HG03066 (cell line): ENCODE results near the gene VWA7.

ENCODE experiments used
- ATAC-seq: cut with Tn5 transposase; IDR thresholded peaks from one replicate; pipeline ENCODE4 v1.9.1; 2021; ENCODE audit warnings: low read depth; ENCODE audit not compliant: unreplicated experiment

VWA7 gene

GRCh38 chr6:31760790-31761189 lies 16.3 kb downstream of the VWA7 start:
- no peak for ATAC-seq

GRCh38 chr6:31758281-31758680 lies 18.8 kb downstream of the VWA7 start:
- ATAC-seq: no peak

- ATAC-seq: no peak
These were observed 24.3 kb downstream of the VWA7 start for GRCh38 chr6:31752739-31753319.

GRCh38 chr6:31750411-31751022 lies 26.6 kb downstream of the VWA7 start:
- ATAC-seq: no peak

GRCh38 chr6:31749301-31750036 lies 27.7 kb downstream of the VWA7 start:
- no peak for ATAC-seq

- no peak for ATAC-seq
These were observed 32.7 kb downstream of the VWA7 start for GRCh38 chr6:31744422-31744821.

GRCh38 chr6:31742894-31743293 lies 34.2 kb downstream of the VWA7 start:
- ATAC-seq: no peak

GRCh38 chr6:31741815-31742214 lies 35.3 kb downstream of the VWA7 start:
- no peak for ATAC-seq

- no peak for ATAC-seq
These were observed 36.5 kb downstream of the VWA7 start for GRCh38 chr6:31740397-31741223.

GRCh38 chr6:31739639-31740396 lies 37.3 kb downstream of the VWA7 start, which contains the start of gene MSH5:
MSH5 (plus strand) TSS chr6:31740005; CDS start chr6:31740467, 462 bp downstream.
- peak; percentile 70 for ATAC-seq

GRCh38 chr6:31737991-31738979 lies 38.8 kb downstream of the VWA7 start:
- no peak for ATAC-seq

GRCh38 chr6:31737315-31737990 lies 39.7 kb downstream of the VWA7 start:
- ATAC-seq: no peak

- no peak for ATAC-seq
These were observed 40.3 kb downstream of the VWA7 start for GRCh38 chr6:31736768-31737314.

GRCh38 chr6:31736021-31736767 lies 40.9 kb downstream of the VWA7 start, which contains the start of gene CLIC1:
CLIC1 (minus strand) TSS chr6:31736530; CDS start chr6:31736300, 230 bp downstream.
- ATAC-seq: no peak

- no peak for ATAC-seq
These were observed 42.2 kb downstream of the VWA7 start for GRCh38 chr6:31734821-31735406.

GRCh38 chr6:31734247-31734820 lies 42.8 kb downstream of the VWA7 start:
- no peak for ATAC-seq

- no peak for ATAC-seq
These were observed 43.4 kb downstream of the VWA7 start for GRCh38 chr6:31733734-31734133.
